ENCODE results near the gene ACSBG1.

ACSBG1 gene

DNA sequence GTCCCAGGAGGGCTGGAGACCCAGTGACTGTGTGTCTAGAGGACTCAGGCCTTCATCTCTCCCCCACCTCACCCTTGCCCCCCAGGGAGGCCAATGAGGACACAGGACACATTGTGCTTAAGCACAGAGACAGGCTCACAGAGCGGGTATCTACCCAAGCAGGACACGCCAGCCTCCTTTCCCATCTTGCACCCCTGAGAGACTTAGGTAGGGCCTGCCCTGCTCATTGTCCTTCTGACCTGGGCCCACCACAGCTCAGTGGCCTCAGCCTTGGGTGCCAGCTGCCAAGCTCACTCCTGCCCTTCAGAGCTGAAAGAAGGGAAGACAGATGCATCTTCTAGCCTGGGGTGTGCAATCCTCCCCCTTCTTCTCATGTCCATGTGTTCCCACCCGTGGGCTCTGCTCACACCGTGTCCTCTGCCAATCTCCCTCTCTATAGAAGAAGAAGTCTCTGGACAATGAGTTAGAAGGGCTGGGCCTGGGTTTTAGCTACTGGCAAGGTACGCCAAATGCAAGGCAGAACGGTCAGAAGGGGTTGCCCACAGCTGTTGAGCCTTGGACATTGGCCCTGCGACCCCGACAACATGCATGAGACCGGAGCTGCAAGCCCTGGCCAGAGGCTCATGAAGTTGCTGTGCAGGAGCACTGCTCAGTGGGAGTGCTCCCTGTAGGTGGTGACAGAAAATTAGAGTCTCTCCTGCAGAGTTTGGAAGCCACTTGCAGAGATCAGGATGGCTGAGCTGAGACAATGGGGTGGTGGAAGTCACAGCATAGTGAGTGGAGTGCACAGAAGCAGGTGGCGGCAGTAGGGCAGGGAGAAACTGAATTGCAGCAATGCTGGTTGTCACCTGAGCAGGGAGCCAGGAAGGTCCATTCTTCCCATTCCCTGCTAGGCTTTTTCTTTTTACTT is 32.8 kb downstream of the ACSBG1 start:
- no peak for DNase-seq

DNA sequence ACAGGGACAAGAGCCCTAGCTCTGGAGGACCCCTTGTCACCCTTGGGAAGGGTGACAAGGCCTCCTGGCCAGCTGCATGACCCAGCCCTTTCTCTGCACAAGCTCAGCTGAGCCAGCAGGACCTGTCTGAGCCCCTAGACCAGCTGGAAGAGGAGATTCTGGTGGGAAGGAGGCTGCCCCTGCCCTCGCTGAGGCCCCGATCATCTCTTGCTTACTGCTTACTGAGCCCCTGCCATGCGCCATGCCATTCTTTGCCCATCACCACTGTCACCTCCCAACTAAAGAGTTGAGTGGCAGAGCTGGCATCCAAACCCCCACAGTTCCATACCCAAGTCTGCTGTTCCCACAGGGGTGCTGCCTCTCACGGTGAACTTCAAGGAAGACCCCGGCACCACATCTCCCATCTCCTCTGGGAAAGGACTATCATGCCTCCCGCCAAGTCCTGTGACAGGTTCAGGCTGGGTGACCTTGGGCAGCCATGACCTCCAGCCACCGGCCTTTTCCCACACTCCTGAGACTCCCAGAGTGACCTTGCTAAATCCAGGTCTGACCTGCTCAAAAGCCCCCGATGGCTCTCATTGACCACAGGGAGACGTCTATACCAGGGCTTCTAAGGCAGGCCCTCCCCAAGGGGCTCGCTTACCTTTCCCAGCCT is 34.0 kb downstream of the ACSBG1 start:
- DNase-seq: no peak

DNA sequence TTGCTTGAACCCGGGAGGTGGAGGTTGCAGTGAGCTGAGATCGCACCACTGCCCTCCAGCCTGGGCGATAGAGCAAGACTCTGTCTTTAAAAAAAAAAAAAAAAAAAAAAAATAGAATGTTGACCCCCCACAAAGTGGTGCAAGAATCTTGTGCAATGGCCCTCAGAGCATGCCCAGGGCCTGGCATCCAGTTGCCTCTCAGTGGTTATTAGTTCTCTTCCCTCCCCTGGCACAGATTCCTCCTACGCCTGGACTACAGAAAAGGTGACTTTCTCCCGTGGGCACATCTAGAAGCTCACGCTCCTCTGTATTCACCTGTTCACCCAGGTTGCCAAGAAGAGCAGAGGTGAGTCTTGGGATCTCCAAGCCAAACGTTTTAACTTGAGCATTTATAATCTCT is 36.7 kb downstream of the ACSBG1 start:
- DNase-seq: no peak

DNA sequence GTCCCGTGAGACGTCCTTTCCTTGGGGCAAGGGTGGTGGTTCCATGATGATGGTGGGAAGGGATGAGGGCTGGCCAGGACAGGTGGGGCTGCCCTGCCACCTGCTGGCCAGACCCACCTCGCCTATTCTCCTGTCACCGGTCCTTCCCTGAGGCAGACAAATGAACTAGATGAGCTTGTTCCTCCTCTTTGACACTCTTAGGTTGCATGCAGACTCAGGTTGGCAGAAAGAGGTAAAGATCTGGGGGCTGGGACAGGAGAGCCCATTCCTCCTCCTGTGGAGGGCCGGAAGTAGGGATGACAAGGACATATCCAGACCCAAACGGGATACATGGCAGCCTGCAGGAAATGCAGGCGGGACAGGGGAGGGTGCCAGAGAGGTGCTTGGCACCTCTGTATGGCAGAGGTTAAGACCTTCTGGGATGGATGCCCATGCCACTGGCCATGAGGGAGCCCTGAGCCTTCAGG is 38.6 kb downstream of the ACSBG1 start:
- DNase-seq: no peak

DNA sequence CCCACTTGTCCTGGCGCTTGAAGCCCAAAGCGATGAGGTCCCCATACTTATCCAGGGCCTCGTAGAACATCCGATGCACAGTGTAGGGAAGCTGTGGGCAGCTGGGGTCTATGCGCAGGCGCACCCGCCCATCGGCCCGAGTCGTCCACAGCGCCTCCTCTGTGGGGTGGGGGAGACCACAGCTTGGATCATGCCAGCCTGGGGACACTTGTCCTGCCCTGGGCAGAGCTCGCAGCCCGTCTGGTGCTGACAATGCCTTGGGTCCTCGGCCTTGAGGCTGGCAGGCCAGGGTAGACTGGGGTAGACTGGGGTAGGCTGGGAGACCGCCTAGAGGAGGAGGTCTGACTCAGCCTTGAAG is 39.8 kb downstream of the ACSBG1 start:
- no peak for DNase-seq

DNA sequence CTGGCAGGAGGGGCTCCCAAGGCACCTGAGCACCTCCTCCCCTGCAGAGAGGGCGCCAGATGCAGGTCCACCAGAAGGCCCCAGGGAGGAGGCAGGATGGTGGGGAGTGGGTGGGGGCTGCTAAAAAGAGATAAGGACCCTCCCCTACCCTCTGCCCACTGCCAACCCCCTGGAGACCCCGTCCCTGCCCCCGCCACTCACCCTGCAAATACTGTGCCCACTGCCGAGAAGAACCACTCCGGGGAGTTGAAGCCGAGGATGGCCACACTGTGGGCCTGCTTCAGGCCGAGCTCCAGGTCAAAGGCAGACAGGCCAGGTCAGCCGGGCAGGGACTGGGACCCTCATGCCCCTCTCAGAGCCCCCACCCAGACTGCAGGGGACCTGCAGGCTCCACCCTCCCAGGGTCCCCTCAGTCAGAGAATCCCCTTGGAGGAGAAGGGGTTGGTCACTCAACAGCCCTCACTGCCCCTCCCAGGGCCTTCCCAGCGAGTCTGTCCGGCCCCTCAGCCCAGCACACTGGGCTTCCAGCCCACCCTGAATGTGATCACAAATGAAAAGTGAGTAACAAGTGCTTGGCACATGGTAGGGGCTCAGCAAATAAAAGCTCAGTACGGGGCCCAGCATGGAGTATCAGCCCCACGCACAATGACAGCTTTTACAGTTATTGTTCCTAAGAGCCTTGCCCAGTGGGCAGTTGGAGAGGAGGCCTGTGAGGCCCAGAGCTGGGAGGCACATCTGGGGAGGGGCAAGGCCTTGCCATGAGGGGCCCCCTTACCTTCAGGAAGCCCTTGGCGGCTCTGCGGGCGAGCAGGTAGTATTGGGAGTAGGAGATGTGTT is 40.4 kb downstream of the ACSBG1 start:
- no peak for DNase-seq

DNA sequence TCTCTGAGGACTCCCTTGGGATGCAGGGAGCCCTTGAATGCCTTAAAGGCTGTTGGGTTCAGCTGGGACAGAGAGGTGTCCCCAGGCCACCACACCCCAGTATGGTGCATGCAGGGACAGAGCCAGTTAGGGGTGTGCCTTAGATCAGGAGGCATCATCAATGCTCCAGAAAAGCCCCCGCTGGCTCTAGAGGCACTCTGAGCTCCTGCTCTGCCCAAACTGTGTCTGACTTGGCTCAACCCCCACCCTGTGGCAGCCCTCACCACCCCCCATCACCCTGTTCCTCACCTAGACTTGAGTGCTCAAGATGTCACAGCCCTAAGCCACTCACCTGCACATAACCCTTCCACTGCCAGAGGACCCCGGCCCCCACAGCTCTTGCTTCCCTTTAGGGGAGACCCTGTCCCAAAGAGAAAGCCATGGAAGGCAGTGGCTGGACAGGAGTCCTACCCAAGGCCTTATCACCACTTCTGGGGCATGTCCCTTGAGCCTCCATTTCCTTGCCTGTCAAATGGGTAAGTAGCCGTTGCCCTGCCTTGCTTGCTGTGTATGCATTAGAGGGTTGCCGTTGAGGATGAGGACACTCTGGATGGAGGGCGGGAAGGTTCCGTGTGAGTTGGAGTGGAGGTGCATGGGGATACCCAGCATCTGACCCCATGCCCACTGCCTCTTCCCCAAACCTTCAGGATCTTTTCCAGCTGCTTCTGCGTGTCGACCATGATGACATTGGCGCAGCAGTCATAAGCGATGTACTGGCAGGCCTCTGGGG is 41.4 kb downstream of the ACSBG1 start:
- no peak for DNase-seq

DNA sequence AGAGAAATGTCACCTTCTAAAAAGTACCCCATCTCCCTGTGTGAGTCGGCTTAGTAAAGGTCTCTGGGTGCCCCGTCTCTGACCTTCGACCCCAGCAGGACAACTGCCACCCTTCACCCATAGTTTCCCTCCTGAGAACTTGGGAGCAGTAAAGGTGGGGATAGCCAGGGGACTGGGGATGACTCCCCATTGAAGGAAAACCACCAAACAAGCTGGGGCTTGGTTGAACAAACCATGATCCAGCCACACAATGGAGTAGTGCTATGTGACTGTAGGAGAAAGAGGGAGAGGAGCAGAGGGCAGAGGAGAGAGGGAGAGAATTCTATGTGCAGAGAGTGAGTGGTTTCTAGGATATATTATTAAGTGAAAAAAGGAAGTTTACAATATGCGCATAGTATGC is 51.5 kb downstream of the ACSBG1 start:
- DNase-seq: no peak

DNA sequence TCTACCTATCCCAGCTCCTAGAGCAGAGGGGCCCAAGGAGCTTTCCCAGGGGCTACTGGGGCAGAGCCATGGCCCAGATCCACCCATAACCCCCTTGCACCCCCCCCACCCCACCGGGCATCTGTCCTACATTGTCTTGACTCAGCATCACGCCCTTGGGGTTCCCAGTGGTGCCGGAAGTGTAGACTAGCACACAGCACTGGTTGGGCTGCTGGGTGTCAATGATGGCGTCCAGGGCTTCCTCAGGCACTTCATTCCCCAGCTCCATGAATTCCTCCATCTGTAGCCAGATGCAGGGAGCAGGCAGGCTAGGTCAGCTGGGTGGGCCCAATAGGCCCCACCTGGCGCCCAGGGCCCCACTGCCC is 52.0 kb downstream of the ACSBG1 start:
- DNase-seq: no peak

DNA sequence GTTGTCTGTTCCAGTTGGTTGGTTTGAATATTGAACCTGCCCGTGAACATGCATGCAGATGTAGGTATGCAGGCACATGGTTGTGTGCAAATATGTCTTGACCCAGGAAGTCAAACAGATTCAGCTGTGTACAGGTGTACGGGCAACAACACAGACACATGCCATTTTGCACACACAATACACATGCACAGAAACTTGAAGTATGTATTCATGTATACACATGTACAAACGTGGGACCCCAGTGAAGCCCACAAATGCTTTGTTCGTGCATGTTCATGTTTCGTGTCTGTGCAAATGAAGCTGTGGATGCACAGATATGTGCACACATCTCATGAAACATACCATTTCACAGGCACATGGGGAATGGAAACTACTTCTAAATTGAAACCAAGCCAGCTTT is 54.5 kb downstream of the ACSBG1 start:
- no peak for DNase-seq

DNA sequence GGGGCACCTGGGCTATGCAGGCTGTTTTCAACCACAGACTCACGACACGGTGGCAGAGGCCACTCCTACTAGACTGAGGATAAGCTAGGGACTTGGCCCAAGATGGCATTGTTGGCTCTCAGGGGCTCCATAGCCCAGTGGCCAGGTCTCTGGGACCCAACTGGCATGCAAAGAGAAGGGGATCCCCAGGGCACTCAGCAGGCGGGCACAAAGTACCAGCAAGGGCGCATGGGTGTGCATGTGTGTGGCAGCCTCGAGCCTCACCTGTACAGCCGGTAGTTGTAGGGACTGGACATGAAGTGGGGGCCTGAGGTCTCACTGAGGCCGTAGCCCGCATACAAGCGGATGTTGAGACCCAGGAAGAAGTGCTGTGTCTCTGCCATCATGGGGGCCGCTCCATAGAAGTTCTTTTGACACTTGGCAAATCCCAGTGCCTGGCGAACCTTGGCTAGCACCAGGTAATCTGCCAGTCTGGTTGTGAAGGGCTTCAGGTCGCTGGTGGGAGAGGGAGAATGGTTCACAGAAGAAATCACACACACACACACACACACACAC is 55.0 kb downstream of the ACSBG1 start:
- DNase-seq: no peak

DNA sequence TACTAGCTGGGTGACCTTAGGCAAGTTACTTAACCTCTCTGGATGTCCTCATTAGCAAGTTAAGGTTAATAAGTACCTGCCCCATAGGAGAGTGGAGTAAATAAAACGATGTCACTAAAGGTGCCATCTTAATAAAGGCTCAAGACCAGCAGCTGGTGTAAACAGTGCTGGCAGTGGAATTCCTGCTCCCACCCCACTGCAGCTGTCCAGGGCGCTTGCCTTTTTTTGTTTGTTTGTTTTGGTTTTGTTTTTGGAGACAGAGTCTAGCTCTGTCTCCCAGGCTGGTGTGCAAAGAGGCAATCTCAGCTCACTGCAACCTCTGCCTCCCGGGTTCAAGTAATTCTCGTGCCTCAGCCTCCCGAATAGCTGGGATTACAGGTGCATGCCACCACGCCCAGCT is 56.3 kb downstream of the ACSBG1 start:
- no peak for DNase-seq

DNA sequence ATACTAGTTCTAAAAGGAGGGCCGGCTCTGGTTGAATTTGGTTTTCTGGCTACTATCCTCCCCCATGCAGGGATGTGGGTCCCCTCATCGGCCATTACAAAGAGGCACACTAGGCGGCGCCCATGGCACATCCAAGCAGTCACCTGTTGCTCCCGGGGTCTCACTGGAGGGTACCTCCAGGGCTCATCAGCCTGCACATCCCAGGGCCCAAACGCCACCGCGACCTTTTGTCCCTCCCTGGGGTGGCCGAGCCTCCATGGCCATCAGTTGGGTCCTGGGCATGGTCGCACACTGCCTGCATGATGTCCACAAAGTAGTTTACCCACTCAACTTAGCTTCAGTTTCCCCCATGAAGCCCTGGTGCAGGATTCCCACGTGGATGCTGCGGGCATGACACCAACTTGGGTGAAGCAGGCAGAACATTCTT is 56.9 kb downstream of the ACSBG1 start:
- no peak for DNase-seq

DNA sequence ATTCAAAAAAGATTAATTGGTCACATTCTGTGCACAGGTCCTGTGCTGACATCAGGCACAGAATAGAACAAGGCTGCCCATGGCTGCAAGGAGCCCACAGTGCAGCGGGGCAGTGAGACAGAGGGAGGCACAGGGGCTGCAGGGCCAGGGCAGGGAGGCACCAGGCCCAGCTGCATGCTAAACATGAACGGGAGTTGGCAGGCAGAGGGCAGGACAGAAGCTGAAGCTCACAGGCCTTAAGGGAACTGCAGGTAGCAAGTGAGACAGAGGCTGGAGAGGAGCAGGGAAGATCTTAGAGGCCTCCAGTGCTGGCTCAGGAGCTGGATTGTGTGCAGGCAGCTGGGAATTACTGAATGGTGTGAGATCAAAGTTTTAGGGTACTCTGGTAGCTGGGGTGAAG is 59.0 kb downstream of the ACSBG1 start:
- DNase-seq: no peak

DNA sequence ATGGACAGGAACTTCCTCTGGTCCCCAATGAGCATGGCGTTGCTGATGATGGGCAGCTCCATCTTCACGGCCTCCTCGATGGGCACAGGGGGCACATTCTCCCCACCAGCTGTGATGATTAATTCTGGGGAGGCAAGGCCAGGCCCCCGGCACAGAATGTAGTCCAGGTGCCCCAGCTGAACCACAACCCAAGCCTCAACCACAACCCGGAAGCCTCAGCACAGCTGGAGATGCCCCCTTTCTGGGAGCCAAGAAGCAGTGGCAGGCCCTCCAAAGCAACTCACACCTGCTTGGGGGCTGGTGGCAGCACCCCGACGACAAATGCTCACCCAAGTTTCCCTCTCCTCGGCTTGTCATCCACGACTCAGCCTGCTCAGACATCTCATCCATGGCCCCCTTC is 60.0 kb downstream of the ACSBG1 start:
- no peak for DNase-seq

DNA sequence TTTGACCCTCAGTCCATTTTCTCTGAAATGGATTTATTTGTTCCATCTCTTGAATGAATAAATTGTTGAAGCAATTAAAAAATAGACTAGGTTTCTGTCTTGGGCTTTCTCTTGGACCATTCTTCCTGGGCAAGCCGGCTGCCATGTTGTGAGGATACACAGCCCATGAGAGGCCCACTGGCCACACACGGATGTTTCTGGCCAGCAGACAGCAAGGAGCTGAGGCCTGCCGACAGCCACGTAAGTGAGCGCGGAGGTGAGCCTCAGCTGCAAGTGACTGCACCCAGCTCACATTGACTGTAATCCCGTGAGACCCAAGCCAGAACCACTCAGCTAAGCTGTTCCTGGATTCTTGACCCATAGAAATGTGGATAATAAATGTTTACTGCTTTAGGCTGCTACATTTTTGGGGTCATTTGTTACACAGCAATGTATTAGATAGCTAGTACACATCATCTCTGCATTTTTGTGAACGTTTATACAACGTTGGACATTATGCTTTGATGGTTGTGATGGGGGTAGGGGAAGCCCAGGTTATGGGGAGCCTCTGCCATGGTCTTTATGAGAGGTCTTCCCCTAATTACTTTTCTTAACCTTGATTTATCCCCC is 62.4 kb downstream of the ACSBG1 start:
- DNase-seq: no peak

DNA sequence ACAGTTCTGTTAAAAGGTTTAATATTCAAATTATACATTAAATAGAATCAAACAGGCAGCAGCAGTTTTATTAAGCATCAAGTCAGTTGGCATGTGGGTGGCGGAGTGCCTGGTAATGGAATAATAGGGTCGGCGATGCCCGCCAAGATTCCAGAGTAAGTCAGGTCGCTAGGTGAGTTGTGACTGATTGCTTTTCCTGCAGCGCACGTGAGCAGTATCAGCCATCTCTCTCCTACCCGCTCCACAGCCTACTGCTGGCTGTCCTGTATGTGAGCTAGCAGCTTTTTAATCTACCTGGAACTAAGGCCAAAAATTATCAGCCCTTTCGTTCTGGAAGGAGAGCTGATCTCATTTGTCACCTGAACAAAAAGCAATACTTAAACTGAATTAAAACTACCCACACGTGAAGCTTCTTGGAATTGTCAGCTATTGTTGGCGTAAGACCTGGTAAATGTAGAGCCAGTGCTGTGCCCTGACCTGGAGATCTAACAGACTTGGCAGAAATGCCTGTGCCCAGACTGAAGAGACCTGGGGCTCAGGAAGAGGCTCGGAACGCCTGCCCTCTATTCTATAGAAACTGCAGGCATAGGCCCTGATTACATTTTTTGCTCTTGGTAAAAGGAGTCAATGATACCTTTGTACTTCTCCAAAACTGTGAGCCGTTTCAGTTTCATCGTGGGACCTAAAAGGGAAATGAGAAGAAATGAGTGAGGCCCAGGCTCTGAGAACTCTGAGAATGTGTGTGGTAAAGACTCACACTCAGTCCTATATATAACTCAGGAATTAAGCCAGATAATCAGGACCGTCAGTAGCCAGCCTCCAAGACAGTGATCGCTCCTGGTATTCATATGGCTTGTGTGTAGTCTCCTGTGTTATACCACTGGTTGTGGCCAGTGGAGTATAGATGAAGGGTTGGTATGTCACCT is 63.3 kb downstream of the ACSBG1 start:
- DNase-seq: no peak

DNA sequence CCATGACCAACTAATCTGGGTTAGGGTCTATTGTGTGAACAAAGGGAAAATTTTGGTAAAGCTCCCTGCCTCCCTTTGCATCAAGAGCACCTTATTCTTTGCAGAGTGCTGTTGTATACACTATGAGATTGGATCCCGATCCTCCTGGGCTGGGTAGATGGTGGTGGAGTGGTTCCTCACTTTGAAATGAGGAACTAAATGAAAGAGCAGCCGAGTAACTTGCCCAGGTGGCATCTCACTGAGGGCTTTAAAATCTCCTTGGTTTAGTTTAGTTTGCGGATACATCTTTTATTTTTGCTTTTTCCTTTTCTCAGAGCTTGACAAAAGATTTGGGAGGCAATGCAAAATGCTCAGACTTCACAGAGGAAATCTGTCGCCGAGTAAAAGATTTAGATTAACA is 65.8 kb downstream of the ACSBG1 start:
- no peak for DNase-seq

DNA sequence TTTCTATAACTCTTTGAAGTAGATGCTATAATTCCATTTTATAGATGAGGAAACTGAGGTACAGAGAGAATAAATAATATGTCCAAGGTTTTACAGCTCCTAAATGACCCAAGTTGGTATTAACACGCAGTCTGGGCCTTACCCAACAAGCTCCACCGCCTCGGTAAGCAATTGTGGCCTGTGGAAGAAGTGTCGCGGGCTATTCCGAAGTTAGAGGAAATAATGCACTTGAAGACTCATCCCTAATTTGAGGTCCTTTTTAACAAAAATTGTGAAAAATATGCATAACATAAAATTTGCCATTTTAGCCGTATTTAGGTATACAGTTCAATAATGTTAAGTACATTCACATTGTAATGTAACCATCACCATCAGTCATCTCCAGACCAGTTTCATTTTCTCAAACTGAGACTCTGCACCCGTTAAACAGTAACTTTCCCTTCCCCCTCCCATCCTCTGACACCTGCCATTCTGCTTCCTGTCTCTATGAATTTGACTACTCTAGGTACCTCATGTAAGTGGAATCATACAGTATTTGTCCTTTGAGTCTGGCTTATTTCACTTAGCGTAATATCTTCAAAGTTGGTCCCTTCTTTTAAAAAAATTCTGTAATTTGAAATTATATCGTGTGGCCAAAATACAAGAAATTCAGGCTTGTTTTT is 67.0 kb downstream of the ACSBG1 start:
- DNase-seq: no peak

DNA sequence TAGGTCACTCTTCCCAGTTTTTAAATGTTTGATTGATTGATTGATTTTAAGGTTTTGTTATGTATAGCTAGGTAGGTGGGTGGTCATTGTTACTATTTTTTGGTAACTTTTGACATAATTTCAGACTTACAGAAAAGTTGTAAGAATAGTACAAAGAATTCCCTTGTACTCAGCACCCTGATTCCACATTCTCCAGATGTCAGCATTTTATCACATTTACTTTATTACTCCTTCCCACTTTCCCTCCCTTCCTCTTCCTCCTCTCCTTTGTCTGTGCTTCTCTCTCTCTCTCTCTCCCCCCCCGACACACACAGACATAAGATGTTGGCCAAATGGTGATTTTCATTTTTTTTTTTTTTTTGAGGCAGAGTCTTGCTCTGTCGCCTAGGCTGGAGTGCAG is 70.4 kb downstream of the ACSBG1 start:
- DNase-seq: no peak
